Calu3 (cell line): ENCODE data around the gene TBCEL. TPM values are rescaled to one million over a fixed set of nuclear protein-coding genes. Genes with fewer than 3 reads are reported as not detected.

Experiments used
- BruUV-seq: library from RNA; stranded (reverse); fragments of 400-500 nt; replicated peaks from 2 replicates; lab custom pipeline; 2021; lab: Mats Ljungman, UMichigan
- CTCF ChIA-PET: fragments of 300-600 bp; sonication (Branson Sonifier 250); formaldehyde crosslinking; loops from one replicate; lab custom pipeline; 2022; ENCODE audit warnings: antibody characterized with exemption; lab: Charles Lee
- DNase-seq: peaks from one replicate; pipeline ENCODE4 v3.0.0; 2022
- H3K27ac Mint-ChIP-seq: one replicate; pipeline ENCODE4 v1.8.0; 2022; ENCODE audit warnings: mixed read lengths; ENCODE audit not compliant: unreplicated experiment
- H3K27me3 Mint-ChIP-seq: one replicate; pipeline ENCODE4 v1.8.0; 2022; ENCODE audit warnings: mixed read lengths; ENCODE audit not compliant: unreplicated experiment
- H3K36me3 Mint-ChIP-seq: one replicate; pipeline ENCODE4 v1.8.0; 2022; ENCODE audit warnings: mild to moderate bottlenecking, moderate library complexity, mixed read lengths; ENCODE audit not compliant: insufficient read depth, unreplicated experiment
- H3K4me1 Mint-ChIP-seq: one replicate; pipeline ENCODE4 v1.8.0; 2022; ENCODE audit warnings: mild to moderate bottlenecking, low read depth, mixed read lengths; ENCODE audit not compliant: unreplicated experiment
- H3K4me3 Mint-ChIP-seq: one replicate; pipeline ENCODE4 v1.8.0; 2022; ENCODE audit warnings: mild to moderate bottlenecking, low read depth, moderate library complexity, mixed read lengths; ENCODE audit not compliant: unreplicated experiment
- H3K9me3 Mint-ChIP-seq: one replicate; pipeline ENCODE4 v1.8.0; 2022; ENCODE audit warnings: low read depth, mixed read lengths; ENCODE audit not compliant: unreplicated experiment
- intact Hi-C: fragments of 100-400 bp; cut with micrococcal nuclease; formaldehyde crosslinking; loops from one replicate; pipeline ENCODE4 v1.10.0; 2022; ENCODE audit not compliant: unreplicated experiment
- total RNA-seq: library from RNA; stranded (reverse); gene quantifications from 2 replicates; pipeline ENCODE4 v1.2.3, GENCODE V29; 2022
- TF ChIP-seq, protein P1 (sequence below): fragments of 200-600 bp; IDR thresholded peaks from one replicate; pipeline ENCODE4 v1.8.0; 2022; ENCODE audit warnings: antibody characterized with exemption; ENCODE audit not compliant: unreplicated experiment

The TBCEL gene
- total RNA-seq, 1 experiment from 2014 or later: 0.80 TPM

DNA sequence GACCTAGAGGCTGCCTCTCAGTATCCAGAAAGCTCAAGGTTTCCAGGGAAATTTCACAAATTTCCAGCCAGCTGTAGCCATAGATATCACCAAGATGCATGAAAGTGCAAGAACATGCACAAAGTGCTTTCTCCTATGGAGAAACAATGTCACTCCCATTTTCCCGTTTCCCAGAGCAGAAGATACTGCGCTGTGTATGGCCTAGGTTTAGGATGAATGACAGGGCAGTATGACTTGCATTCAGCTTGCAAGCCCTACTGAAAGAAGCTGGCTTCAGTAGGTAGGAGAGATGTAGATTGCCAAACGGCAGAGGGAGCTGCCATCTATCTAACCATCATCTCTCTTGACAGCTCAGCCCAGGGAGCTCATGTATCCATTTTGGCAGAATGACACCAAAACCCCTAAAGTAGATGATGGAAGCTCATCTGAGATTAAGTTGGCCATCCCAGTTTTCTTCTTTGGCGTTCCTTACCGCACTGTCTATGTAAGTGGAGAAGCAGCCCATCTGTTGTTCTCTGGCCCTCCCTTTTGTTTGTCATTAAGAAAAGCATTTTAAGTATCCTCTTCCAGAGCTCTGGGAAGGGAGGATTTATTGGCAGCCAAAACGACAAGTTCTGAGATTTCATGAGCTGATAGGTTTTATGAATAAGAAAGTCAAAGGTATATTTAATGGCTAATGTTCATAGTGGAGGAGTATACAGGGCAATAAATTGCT, 81.7 kb downstream of the TBCEL start:
- intact Hi-C loops: no loop called here
- no TSS peak for BruUV-seq
- peaks cover 27% of the 10 kb centered on the region for H3K27me3 Mint-ChIP-seq
- CTCF ChIA-PET: no interaction called here
- no peaks in the 10 kb centered on the region for H3K4me1 Mint-ChIP-seq
- TF ChIP-seq, protein P1, sequence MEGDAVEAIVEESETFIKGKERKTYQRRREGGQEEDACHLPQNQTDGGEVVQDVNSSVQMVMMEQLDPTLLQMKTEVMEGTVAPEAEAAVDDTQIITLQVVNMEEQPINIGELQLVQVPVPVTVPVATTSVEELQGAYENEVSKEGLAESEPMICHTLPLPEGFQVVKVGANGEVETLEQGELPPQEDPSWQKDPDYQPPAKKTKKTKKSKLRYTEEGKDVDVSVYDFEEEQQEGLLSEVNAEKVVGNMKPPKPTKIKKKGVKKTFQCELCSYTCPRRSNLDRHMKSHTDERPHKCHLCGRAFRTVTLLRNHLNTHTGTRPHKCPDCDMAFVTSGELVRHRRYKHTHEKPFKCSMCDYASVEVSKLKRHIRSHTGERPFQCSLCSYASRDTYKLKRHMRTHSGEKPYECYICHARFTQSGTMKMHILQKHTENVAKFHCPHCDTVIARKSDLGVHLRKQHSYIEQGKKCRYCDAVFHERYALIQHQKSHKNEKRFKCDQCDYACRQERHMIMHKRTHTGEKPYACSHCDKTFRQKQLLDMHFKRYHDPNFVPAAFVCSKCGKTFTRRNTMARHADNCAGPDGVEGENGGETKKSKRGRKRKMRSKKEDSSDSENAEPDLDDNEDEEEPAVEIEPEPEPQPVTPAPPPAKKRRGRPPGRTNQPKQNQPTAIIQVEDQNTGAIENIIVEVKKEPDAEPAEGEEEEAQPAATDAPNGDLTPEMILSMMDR: no peak
- DNase-seq: no peak
- H3K9me3 Mint-ChIP-seq: no peaks in the 10 kb centered on the region
- no peaks in the 10 kb centered on the region for H3K36me3 Mint-ChIP-seq
- H3K4me3 Mint-ChIP-seq: no peak overlapping the region
- H3K27ac Mint-ChIP-seq: no peak overlapping the region

DNA sequence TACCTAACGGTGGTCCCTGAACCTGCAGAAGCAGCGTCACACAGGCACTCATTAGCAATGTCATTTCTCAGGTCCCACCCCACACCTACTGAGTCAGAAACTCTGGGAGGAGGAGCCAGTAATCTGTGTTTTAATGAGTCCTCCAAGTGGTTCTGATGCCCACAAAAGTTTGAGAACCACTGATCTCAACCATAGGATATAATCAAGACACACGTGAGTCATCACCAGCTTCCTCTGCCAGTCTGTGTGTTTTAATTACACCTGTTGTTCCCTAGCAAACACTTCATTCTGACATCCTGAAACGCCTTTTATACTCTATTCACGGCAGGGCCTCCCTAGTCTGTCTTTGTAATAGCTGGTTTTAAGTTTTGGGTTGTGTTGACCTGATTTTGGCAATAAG, 82.9 kb downstream of the TBCEL start:
- no peaks in the 10 kb centered on the region for H3K4me1 Mint-ChIP-seq
- no peaks in the 10 kb centered on the region for H3K36me3 Mint-ChIP-seq
- H3K9me3 Mint-ChIP-seq: no peaks in the 10 kb centered on the region
- DNase-seq: no peak
- H3K4me3 Mint-ChIP-seq: no peak overlapping the region
- CTCF ChIA-PET: interaction anchor here (0.6 kb wide), 1 partner anchor 125 kb away, joined by 3 read pairs; no protein-coding TSS in a partner anchor
- intact Hi-C loops: no loop called here
- no TSS peak for BruUV-seq
- H3K27ac Mint-ChIP-seq: no peak overlapping the region
- TF ChIP-seq, protein P1: no peak
- peaks cover 38% of the 10 kb centered on the region for H3K27me3 Mint-ChIP-seq

DNA sequence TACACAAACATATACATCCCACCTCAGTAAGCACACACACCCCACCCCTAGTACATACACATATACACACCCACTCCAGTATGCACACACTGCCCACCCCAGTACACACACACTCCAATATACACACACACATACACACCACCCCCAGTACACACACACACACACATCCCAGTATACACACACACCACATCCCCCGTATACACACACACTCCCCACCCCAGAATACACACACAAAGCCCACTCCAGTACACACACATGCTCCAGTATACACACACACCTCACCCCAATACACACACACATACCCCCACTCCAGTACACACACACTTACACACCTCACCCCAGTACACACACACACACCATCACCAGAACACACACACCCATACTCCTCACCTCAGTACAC, 84.5 kb downstream of the TBCEL start:
- peaks cover 47% of the 10 kb centered on the region for H3K27me3 Mint-ChIP-seq
- no TSS peak for BruUV-seq
- intact Hi-C loops: no loop called here
- no peak overlapping the region for H3K27ac Mint-ChIP-seq
- H3K9me3 Mint-ChIP-seq: no peaks in the 10 kb centered on the region
- H3K4me1 Mint-ChIP-seq: no peaks in the 10 kb centered on the region
- H3K36me3 Mint-ChIP-seq: no peaks in the 10 kb centered on the region
- no peak for DNase-seq
- TF ChIP-seq, protein P1: no peak
- CTCF ChIA-PET: no interaction called here
- H3K4me3 Mint-ChIP-seq: no peak overlapping the region

DNA sequence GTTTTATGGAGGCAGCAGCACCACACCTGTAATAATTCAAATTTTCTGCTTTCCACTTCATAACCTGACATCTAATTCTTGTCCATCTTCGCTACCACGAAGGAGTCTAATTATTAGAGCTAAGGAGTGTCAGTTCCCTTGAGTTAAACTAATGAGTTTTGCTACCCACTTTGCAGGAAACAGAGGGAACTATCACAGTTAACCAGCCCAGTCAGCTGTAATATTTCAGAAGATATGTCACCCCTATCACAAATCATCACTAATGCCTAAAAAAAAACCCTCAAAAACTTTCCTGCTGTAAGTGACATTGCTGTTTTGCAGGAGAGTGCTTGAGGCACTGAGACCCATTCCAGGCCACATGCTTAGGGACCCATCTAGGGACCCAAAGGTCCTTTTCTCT, 85.6 kb downstream of the TBCEL start:
- intact Hi-C loops: no loop called here
- no peaks in the 10 kb centered on the region for H3K9me3 Mint-ChIP-seq
- DNase-seq: no peak
- CTCF ChIA-PET: no interaction called here
- H3K4me1 Mint-ChIP-seq: no peaks in the 10 kb centered on the region
- no peak overlapping the region for H3K27ac Mint-ChIP-seq
- no peak overlapping the region for H3K4me3 Mint-ChIP-seq
- BruUV-seq: no TSS peak
- H3K27me3 Mint-ChIP-seq: peaks cover 47% of the 10 kb centered on the region
- TF ChIP-seq, protein P1: no peak
- no peaks in the 10 kb centered on the region for H3K36me3 Mint-ChIP-seq
